Astrocyte (in vitro differentiated cells and primary cell): ENCODE results near the gene SRGN. TPM values are rescaled to one million over a fixed set of nuclear protein-coding genes. Genes with fewer than 3 reads are reported as not detected.

Experiments used
- DNase-seq: peaks from one replicate; pipeline ENCODE4 v3.0.0-alpha.2; 2010; ENCODE audit warnings: low read depth
- FAIRE-seq: peaks from 2 replicates; lab custom pipeline; 2011; peaks lifted over from hg19 to GRCh38; lab: Jason Lieb, UNC
- H2AFZ ChIP-seq: 2 replicates; pipeline ENCODE4 v1.6.0; 2012; ENCODE audit warnings: low read depth, low read length, inconsistent platforms
- H3K27ac ChIP-seq: 2 replicates; pipeline ENCODE4 v1.5.1; 2011; ENCODE audit warnings: low read depth, low read length, inconsistent platforms
- H3K27me3 ChIP-seq: 2 replicates; pipeline ENCODE4 v1.6.0; 2011; ENCODE audit warnings: low read length, inconsistent platforms; ENCODE audit not compliant: insufficient read depth
- H3K36me3 ChIP-seq: 2 replicates; pipeline ENCODE4 v1.5.1; 2011; ENCODE audit warnings: low read length, inconsistent platforms; ENCODE audit not compliant: insufficient read depth
- H3K4me1 ChIP-seq: 2 replicates; pipeline ENCODE4 v1.5.1; 2011; ENCODE audit warnings: low read length, inconsistent platforms; ENCODE audit not compliant: insufficient read depth
- H3K4me2 ChIP-seq: 2 replicates; pipeline ENCODE4 v1.6.0; 2012; ENCODE audit warnings: low read length, inconsistent platforms
- H3K4me3 ChIP-seq: 2 replicates; pipeline ENCODE4 v1.5.1; 2011; ENCODE audit warnings: low read depth, mild to moderate bottlenecking, low read length, inconsistent platforms; ENCODE audit not compliant: insufficient read depth
- H3K79me2 ChIP-seq: 2 replicates; pipeline ENCODE4 v1.6.0; 2012; ENCODE audit warnings: mild to moderate bottlenecking, low read length, inconsistent platforms; ENCODE audit not compliant: insufficient read depth
- H3K9ac ChIP-seq: 2 replicates; pipeline ENCODE4 v1.6.0; 2012; ENCODE audit warnings: mild to moderate bottlenecking, low read length, inconsistent platforms
- H3K9me3 ChIP-seq: 2 replicates; pipeline ENCODE4 v1.5.1; 2012; ENCODE audit warnings: low read depth, mild to moderate bottlenecking, low read length, inconsistent platforms; ENCODE audit not compliant: insufficient read depth
- H4K20me1 ChIP-seq: 2 replicates; pipeline ENCODE4 v1.6.0; 2012; ENCODE audit warnings: low read length, inconsistent platforms; ENCODE audit not compliant: insufficient read depth
- H3K27ac Mint-ChIP-seq: one replicate; pipeline ENCODE4 v1.8.0; 2021; ENCODE audit warnings: mild to moderate bottlenecking, mixed read lengths; ENCODE audit not compliant: unreplicated experiment
- H3K27me3 Mint-ChIP-seq: one replicate; pipeline ENCODE4 v1.8.0; 2021; ENCODE audit warnings: low read depth, mixed read lengths; ENCODE audit not compliant: unreplicated experiment
- H3K36me3 Mint-ChIP-seq: one replicate; pipeline ENCODE4 v1.8.0; 2021; ENCODE audit warnings: low read depth, mixed read lengths; ENCODE audit not compliant: unreplicated experiment
- H3K4me1 Mint-ChIP-seq: one replicate; pipeline ENCODE4 v1.8.0; 2021; ENCODE audit warnings: low read depth, mixed read lengths; ENCODE audit not compliant: unreplicated experiment
- H3K4me3 Mint-ChIP-seq: one replicate; pipeline ENCODE4 v1.8.0; 2021; ENCODE audit warnings: mild to moderate bottlenecking, moderate library complexity, mixed read lengths; ENCODE audit not compliant: unreplicated experiment
- H3K9me3 Mint-ChIP-seq: one replicate; pipeline ENCODE4 v1.8.0; 2021; ENCODE audit warnings: mild to moderate bottlenecking, mixed read lengths; ENCODE audit not compliant: unreplicated experiment
- EZH2 ChIP-seq: IDR thresholded peaks from 2 replicates; pipeline ENCODE4 v1.6.1; 2012; ENCODE audit warnings: mild to moderate bottlenecking, low read length, inconsistent platforms; ENCODE audit not compliant: insufficient read depth
- total RNA-seq: library from RNA; stranded (reverse); gene quantifications from 2 replicates; pipeline ENCODE4 v1.2.1, GENCODE V29; 2021
- TF ChIP-seq, protein P1 (sequence below): IDR thresholded peaks from 2 replicates; pipeline ENCODE4 v1.5.1; 2011; ENCODE audit warnings: low read depth, mild to moderate bottlenecking, inconsistent platforms, low read length, moderate library complexity; ENCODE audit not compliant: insufficient read depth

Gene SRGN
- total RNA-seq, 1 donor from 2014 or later: 0.30 TPM

DNA sequence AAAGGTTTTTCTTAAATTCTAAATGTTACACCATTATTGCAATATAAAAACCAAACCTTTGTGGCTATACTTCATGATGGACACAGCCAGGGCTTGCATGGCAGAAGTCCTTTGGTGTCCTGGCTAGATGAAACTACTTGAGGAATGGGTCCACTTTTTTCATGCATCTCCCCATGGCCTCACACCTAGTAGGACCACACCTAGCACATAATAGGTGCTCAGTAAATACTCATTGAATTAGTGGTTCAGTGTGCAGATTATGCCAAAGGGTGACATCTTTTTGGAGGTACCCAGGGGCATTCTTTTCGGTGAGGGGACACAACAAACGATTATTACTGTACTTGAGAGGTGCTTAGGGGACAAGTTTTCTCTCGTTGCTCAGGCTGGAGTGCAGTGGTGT is 20.7 kb upstream of the SRGN start:
- Histone ChIP-seq H3K9ac (no peak overlapping the region), H3K4me3 (no peak overlapping the region), H3K79me2 (no peaks in the 10 kb centered on the region), H3K36me3 (no peaks in the 10 kb centered on the region), H3K27me3 (no peaks in the 10 kb centered on the region), H3K4me2 (no peak overlapping the region), H2AFZ (no peak overlapping the region), H3K4me1 (peaks cover 13% of the 10 kb centered on the region), H3K27ac (no peak overlapping the region), H4K20me1 (no peaks in the 10 kb centered on the region), H3K9me3 (no peaks in the 10 kb centered on the region)
- peaks cover 9% of the 10 kb centered on the region for H3K4me1 Mint-ChIP-seq
- FAIRE-seq (no peak), DNase-seq (no peak)
- no peak overlapping the region for H3K27ac Mint-ChIP-seq
- TF ChIP-seq, protein P1, sequence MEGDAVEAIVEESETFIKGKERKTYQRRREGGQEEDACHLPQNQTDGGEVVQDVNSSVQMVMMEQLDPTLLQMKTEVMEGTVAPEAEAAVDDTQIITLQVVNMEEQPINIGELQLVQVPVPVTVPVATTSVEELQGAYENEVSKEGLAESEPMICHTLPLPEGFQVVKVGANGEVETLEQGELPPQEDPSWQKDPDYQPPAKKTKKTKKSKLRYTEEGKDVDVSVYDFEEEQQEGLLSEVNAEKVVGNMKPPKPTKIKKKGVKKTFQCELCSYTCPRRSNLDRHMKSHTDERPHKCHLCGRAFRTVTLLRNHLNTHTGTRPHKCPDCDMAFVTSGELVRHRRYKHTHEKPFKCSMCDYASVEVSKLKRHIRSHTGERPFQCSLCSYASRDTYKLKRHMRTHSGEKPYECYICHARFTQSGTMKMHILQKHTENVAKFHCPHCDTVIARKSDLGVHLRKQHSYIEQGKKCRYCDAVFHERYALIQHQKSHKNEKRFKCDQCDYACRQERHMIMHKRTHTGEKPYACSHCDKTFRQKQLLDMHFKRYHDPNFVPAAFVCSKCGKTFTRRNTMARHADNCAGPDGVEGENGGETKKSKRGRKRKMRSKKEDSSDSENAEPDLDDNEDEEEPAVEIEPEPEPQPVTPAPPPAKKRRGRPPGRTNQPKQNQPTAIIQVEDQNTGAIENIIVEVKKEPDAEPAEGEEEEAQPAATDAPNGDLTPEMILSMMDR: no peak
- no peak for TF ChIP-seq EZH2
- no peaks in the 10 kb centered on the region for H3K36me3 Mint-ChIP-seq
- peaks cover 20% of the 10 kb centered on the region for H3K27me3 Mint-ChIP-seq
- no peak overlapping the region for H3K4me3 Mint-ChIP-seq
- no peaks in the 10 kb centered on the region for H3K9me3 Mint-ChIP-seq

DNA sequence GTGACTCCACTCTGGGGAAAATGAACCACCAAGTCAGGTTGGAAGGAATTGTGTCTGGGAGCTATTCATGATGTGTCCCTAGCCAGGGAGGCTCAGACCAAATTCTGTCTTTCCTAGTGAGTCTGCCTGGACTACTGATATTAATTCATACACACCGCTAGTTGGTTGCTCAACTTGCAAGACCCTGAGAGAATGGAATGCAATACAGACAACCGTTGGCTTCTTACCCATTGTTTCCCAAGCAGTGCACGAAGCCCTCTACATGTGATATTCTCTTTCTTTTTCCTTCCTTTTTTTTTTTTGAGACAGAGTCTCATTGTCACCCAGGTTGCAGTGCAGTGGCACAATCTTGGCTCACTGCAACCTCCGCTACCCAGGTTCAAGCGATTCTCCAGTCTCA is 19.4 kb upstream of the SRGN start:
- no peak for TF ChIP-seq EZH2
- TF ChIP-seq, protein P1: no peak
- H2AFZ ChIP-seq: no peak overlapping the region

DNA sequence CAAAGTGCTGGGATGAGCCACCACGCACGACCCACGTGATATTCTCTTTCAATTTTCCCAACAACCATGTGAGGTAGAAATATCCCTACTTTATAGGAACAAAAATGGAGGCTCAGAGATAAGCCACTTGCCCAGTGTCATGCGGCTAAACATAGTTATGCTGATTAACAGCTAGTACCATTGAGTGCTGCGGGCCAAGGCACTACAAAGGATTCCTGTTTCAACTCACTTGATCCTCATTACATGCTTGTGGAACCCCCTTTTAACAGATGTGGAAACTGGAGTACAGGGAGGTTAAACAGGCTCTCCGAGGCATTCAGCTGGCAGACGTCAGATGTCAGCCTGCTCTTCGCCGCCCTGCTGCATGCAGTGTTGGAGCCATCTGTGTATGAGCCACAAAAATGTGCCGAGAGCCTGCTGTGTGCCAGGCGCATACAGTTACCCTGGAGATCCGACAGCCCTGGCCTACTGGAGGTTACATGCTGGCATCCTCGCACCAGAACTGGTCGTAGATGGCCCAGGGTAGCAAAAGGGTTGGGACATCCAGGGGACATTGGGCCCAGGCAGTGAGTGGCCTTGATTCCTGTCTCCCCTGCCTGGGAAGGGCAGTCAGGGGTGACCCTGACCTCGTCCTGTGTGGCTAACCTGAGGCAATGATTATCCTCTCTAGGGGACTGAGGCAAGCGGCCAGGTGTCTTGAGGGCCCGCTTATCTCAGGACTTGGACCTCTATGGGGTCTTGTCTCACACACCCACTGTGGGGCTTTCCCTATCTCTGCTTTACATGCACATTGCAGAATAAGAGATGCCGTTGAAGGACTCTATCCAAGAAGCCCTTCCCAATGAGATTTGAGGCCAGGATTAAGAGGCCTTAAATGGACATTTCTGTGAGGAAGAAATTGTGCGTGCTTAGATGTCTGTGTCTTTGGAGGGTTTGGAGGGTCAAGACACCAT is 18.5 kb upstream of the SRGN start:
- FAIRE-seq (no peak), DNase-seq (no peak)
- TF ChIP-seq, protein P1: no peak
- TF ChIP-seq EZH2: no peak
- no peaks in the 10 kb centered on the region for H3K36me3 Mint-ChIP-seq
- no peak overlapping the region for H3K27ac Mint-ChIP-seq
- no peak overlapping the region for H3K4me3 Mint-ChIP-seq
- Histone ChIP-seq H2AFZ (no peak overlapping the region), H3K36me3 (no peaks in the 10 kb centered on the region), H4K20me1 (no peaks in the 10 kb centered on the region), H3K27ac (no peak overlapping the region), H3K9me3 (no peaks in the 10 kb centered on the region), H3K79me2 (no peaks in the 10 kb centered on the region), H3K27me3 (no peaks in the 10 kb centered on the region), H3K9ac (no peak overlapping the region), H3K4me3 (no peak overlapping the region), H3K4me1 (peaks cover 11% of the 10 kb centered on the region), H3K4me2 (no peak overlapping the region)
- no peaks in the 10 kb centered on the region for H3K9me3 Mint-ChIP-seq
- H3K27me3 Mint-ChIP-seq: peaks cover 12% of the 10 kb centered on the region
- peaks cover 9% of the 10 kb centered on the region for H3K4me1 Mint-ChIP-seq

More for the DNA sequence above, 19.4 kb upstream of the SRGN start:
- Histone ChIP-seq H3K36me3 (no peaks in the 10 kb centered on the region), H3K9me3 (no peaks in the 10 kb centered on the region), H3K79me2 (no peaks in the 10 kb centered on the region), H3K4me2 (no peak overlapping the region), H4K20me1 (no peaks in the 10 kb centered on the region), H3K9ac (no peak overlapping the region), H3K27ac (no peak overlapping the region), H3K27me3 (no peaks in the 10 kb centered on the region), H3K4me1 (peaks cover 11% of the 10 kb centered on the region), H3K4me3 (no peak overlapping the region)
- DNase-seq: no peak
- H3K27me3 Mint-ChIP-seq: peaks cover 12% of the 10 kb centered on the region
- H3K27ac Mint-ChIP-seq: no peak overlapping the region
- no peaks in the 10 kb centered on the region for H3K36me3 Mint-ChIP-seq
- no peaks in the 10 kb centered on the region for H3K9me3 Mint-ChIP-seq
- no peak for FAIRE-seq
- no peak overlapping the region for H3K4me3 Mint-ChIP-seq
- H3K4me1 Mint-ChIP-seq: peaks cover 9% of the 10 kb centered on the region
